Mucosa of descending colon (tissue), 3 donors: ENCODE data around the gene PES1. TPM values are rescaled to one million over a fixed set of nuclear protein-coding genes. Genes with fewer than 3 reads are reported as not detected.

ENCODE experiments used
- ATAC-seq: fragments of 200-7000 bp; cut with Tn5 transposase; one replicate; pipeline ENCODE4 v1.9.1; 2020; ENCODE audit warnings: mild to moderate bottlenecking, moderate library complexity
- DNase-seq, 3 donors: peaks; one replicate each; pipeline ENCODE4 v3.0.0-alpha.2; 2020
- H3K36me3 ChIP-seq: fragments of 200-600 bp; one replicate; pipeline ENCODE4 v1.8.0; 2021; ENCODE audit warnings: low read depth, mild to moderate bottlenecking
- H3K4me1 ChIP-seq: fragments of 200-600 bp; one replicate; pipeline ENCODE4 v1.8.0; 2021; ENCODE audit warnings: low read depth, mild to moderate bottlenecking
- H3K4me3 ChIP-seq: fragments of 200-600 bp; one replicate; pipeline ENCODE4 v1.8.0; 2021; ENCODE audit warnings: mild to moderate bottlenecking
- H3K9me3 ChIP-seq: fragments of 200-600 bp; one replicate; pipeline ENCODE4 v1.8.0; 2021; ENCODE audit warnings: mild to moderate bottlenecking
- CTCF ChIP-seq: fragments of 200-600 bp; IDR thresholded peaks from one replicate; pipeline ENCODE4 v1.8.0; 2022; ENCODE audit warnings: antibody characterized with exemption, mild to moderate bottlenecking
- intact Hi-C, 2 donors: fragments of 100-400 bp; cut with DNase I in 1 of 2; cut with micrococcal nuclease in 1 of 2; formaldehyde crosslinking; loops; one replicate each; pipeline versions ENCODE4 v1.11.0 to v1.11.1; 2022; cut with DNase I, micrococcal nuclease
- total RNA-seq, 3 donors: library from RNA; stranded (reverse); fragmentation: NEBNext Ultra II Directional in 2 of 3; extraction: Animal tissue kit (Norgen Biotek cat#: 25700) in 2 of 3; gene quantifications; one replicate each; pipeline versions ENCODE4 v1.2.1 to v1.2.4, GENCODE V29; 2021 to 2023
- donor health status: DM: no; HTN: no; CAD: no; lungs with moderate emphysema.
- donor health status: DM: no; HTN: no; CAD: no.
- donor health status: DM: no; HTN: yes; CAD: no.

The PES1 gene
- total RNA-seq, 3 donors from 2014 or later, result 46.2 to 54.3 (median 48.5) TPM

- Histone ChIP-seq H3K36me3 (no peaks in the 10 kb centered on the region), H3K9me3 (no peaks in the 10 kb centered on the region), H3K4me3 (no peak overlapping the region), H3K4me1 (peaks cover 50% of the 10 kb centered on the region)
- intact Hi-C loops, result no loop called here
- no peak for TF ChIP-seq CTCF
- DNase-seq (no peak), ATAC-seq (no peak)
These were observed 15.7 kb upstream of the PES1 start for GRCh38 chr22:30607300-30607930.

- Histone ChIP-seq H3K4me3 (peak within 1 kb of the TSS; percentile 12), H3K9me3 (no peaks in the 10 kb centered on the region), H3K4me1 (peaks cover 54% of the 10 kb centered on the region), H3K36me3 (no peaks in the 10 kb centered on the region)
- no peak for TF ChIP-seq CTCF
- DNase-seq, result peak; percentile 81 to 83 (median 83)
- peak; percentile 80 for ATAC-seq
- intact Hi-C loops, result no loop called here
These were observed 15.0 kb upstream of the PES1 start, which contains the start of gene TCN2 for GRCh38 chr22:30606455-30607299. Gene TCN2 (plus strand): TSS chr22:30607174. CDS start chr22:30607332, 158 bp downstream.

GRCh38 chr22:30605449-30606110 is 13.9 kb upstream of the PES1 start:
- DNase-seq (peak in 2 of 3 donors; percentile 75 to 79), ATAC-seq (peak; percentile 31)
- Histone ChIP-seq H3K4me1 (peaks cover 54% of the 10 kb centered on the region), H3K36me3 (no peaks in the 10 kb centered on the region), H3K9me3 (no peaks in the 10 kb centered on the region), H3K4me3 (no peak overlapping the region)
- peak; percentile 35 for TF ChIP-seq CTCF
- intact Hi-C loops, result no loop called here

GRCh38 chr22:30604723-30605122 is 13.0 kb upstream of the PES1 start:
- no peak for TF ChIP-seq CTCF
- intact Hi-C loops, result no loop called here
- ATAC-seq, result no peak
- H3K4me1 ChIP-seq, result peaks cover 52% of the 10 kb centered on the region
- DNase-seq, result no peak
- no peak overlapping the region for H3K4me3 ChIP-seq
- H3K36me3 ChIP-seq, result no peaks in the 10 kb centered on the region
- H3K9me3 ChIP-seq, result no peaks in the 10 kb centered on the region

- Histone ChIP-seq H3K4me1 (peaks cover 43% of the 10 kb centered on the region), H3K4me3 (no peak overlapping the region), H3K9me3 (no peaks in the 10 kb centered on the region), H3K36me3 (no peaks in the 10 kb centered on the region)
- ATAC-seq (peak; percentile 13), DNase-seq (no peak)
- no peak for TF ChIP-seq CTCF
- intact Hi-C loops, result no loop called here
These were observed 12.1 kb upstream of the PES1 start for GRCh38 chr22:30603801-30604200.
